HepG2 (cell line): ENCODE results near the gene BCAS4. TPM values are rescaled to one million over a fixed set of nuclear protein-coding genes. Genes with fewer than 3 reads are reported as not detected.

ENCODE experiments used
- CBX2 ChIP-seq, 2 experiments: fragments of 200-600 bp in 1 of 2; sonication (generic); formaldehyde crosslinking in 1 of 2; IDR thresholded peaks; 2 replicates each; pipeline versions ENCODE4 v1.7.0 to v1.8.1; 2018 to 2022; ENCODE audit warnings: low read depth in 2 of 2, low read length in 1 of 2, mild to moderate bottlenecking in 1 of 2, missing genetic modification reagents in 1 of 2
- KDM5A ChIP-seq: fragments of 200-600 bp; sonication (generic); IDR thresholded peaks from 2 replicates; pipeline ENCODE4 v1.7.0; 2018; ENCODE audit warnings: antibody characterized with exemption, mild to moderate bottlenecking, low read length, borderline replicate concordance
- MBNL3 ChIP-seq: fragments of 250-450 bp; sonication (Bioruptor Pico); conservative IDR thresholded peaks from 2 replicates; pipeline ENCODE4 v1.8.0; 2022; ENCODE audit warnings: mild to moderate bottlenecking, inconsistent platforms
- MED13 ChIP-seq: sonication (generic); formaldehyde crosslinking; IDR thresholded peaks from 2 replicates; pipeline ENCODE4 v1.5.0; 2020; ENCODE audit warnings: missing genetic modification reagents
- MTA3 ChIP-seq: sonication (generic); formaldehyde crosslinking; IDR thresholded peaks from 2 replicates; pipeline ENCODE4 v1.4.0; 2020; ENCODE audit warnings: missing genetic modification reagents
- NFATC3 ChIP-seq: sonication (generic); formaldehyde crosslinking; IDR thresholded peaks from 2 replicates; pipeline ENCODE4 v1.5.1; 2020; ENCODE audit warnings: mild to moderate bottlenecking, missing genetic modification reagents
- NFYC ChIP-seq: IDR thresholded peaks from 2 replicates; pipeline ENCODE4 v1.6.1; 2016; ENCODE audit warnings: missing genetic modification reagents, missing compliant biosample characterization
- NKX3-1 ChIP-seq: sonication (generic); formaldehyde crosslinking; IDR thresholded peaks from 2 replicates; pipeline ENCODE4 v1.5.0; 2020; ENCODE audit warnings: missing genetic modification reagents
- POLR2G ChIP-seq: fragments of 200-400 bp; formaldehyde crosslinking; IDR thresholded peaks from 2 replicates; pipeline ENCODE4 v1.6.1; 2018; ENCODE audit warnings: mild to moderate bottlenecking, low read depth, low read length, moderate library complexity
- PRMT3 ChIP-seq: sonication (generic); formaldehyde crosslinking; IDR thresholded peaks from 2 replicates; pipeline ENCODE4 v1.8.1; 2022; ENCODE audit warnings: low read depth, mild to moderate bottlenecking, moderate library complexity, missing genetic modification reagents, borderline replicate concordance
- SMAD1 ChIP-seq: sonication (generic); formaldehyde crosslinking; IDR thresholded peaks from 2 replicates; pipeline ENCODE4 v1.4.0; 2020; ENCODE audit warnings: missing genetic modification reagents, low read depth, mild to moderate bottlenecking, borderline replicate concordance
- WIZ ChIP-seq: sonication (generic); formaldehyde crosslinking; IDR thresholded peaks from 2 replicates; pipeline ENCODE4 v1.5.1; 2020; ENCODE audit warnings: mild to moderate bottlenecking, missing genetic modification reagents
- XRCC5 ChIP-seq: fragments of 200-400 bp; formaldehyde crosslinking; optimal IDR thresholded peaks from 2 replicates; pipeline ENCODE3; 2017; ENCODE audit warnings: mild to moderate bottlenecking, low read length
- ZKSCAN1 ChIP-seq: fragments of 150-350 bp; IDR thresholded peaks from 2 replicates; pipeline ENCODE4 v1.6.1; 2014; ENCODE audit warnings: low read length
- ZNF251 ChIP-seq: sonication (generic); formaldehyde crosslinking; IDR thresholded peaks from 2 replicates; pipeline ENCODE4 v1.9.0; 2021; ENCODE audit warnings: mild to moderate bottlenecking, missing genetic modification reagents
- ZNF550 ChIP-seq: sonication (generic); formaldehyde crosslinking; IDR thresholded peaks from 2 replicates; pipeline ENCODE4 v1.4.0; 2020; ENCODE audit warnings: mild to moderate bottlenecking, missing genetic modification reagents, borderline replicate concordance
- ZNF577 ChIP-seq: sonication (generic); formaldehyde crosslinking; IDR thresholded peaks from 2 replicates; pipeline ENCODE4 v1.4.0; 2020; ENCODE audit warnings: mild to moderate bottlenecking, low read depth, missing genetic modification reagents, borderline replicate concordance
- ZNF724P ChIP-seq: sonication (generic); formaldehyde crosslinking; IDR thresholded peaks from 2 replicates; pipeline ENCODE4 v1.8.0; 2022; ENCODE audit warnings: missing genetic modification reagents, borderline replicate concordance
- ZNF775 ChIP-seq: sonication (generic); formaldehyde crosslinking; IDR thresholded peaks from 2 replicates; pipeline ENCODE4 v1.4.0; 2020; ENCODE audit warnings: missing genetic modification reagents, mild to moderate bottlenecking, moderate library complexity, borderline replicate concordance
- ZNF782 ChIP-seq: sonication (generic); formaldehyde crosslinking; IDR thresholded peaks from 2 replicates; pipeline ENCODE4 v1.4.0; 2020; ENCODE audit warnings: missing genetic modification reagents, mild to moderate bottlenecking, borderline replicate concordance
- ZNF841 ChIP-seq: sonication (generic); formaldehyde crosslinking; IDR thresholded peaks from 2 replicates; pipeline ENCODE4 v1.8.1; 2023; ENCODE audit warnings: missing genetic modification reagents, borderline replicate concordance
- polyA plus RNA-seq, 8 experiments: library from polyadenylated mRNA; depleted of rRNA in 3 of 8; stranded (reverse) in 7 of 8; unstranded in 1 of 8; fragments of >200 nt; fragmentation: Illumina TruSeq in 4 of 8; extraction: Trizol in 4 of 8; gene quantifications; 2 replicates each; pipeline versions ENCODE4 v1.2.1 to v1.2.3, GENCODE V29; 2011 to 2016; ENCODE audit warnings: low read depth in 4 of 8, missing spikeins in 1 of 8, mixed read lengths in 1 of 8; ENCODE audit not compliant: insufficient read depth in 1 of 8
- total RNA-seq, 5 experiments: library from RNA; depleted of rRNA; stranded (reverse); fragments of >200 nt; fragmentation: Illumina TruSeq; extraction: Trizol; gene quantifications; 2 replicates each; pipeline ENCODE4 v1.2.3, GENCODE V29; 2016; ENCODE audit warnings: low read depth in 1 of 5
- TF ChIP-seq, protein P1 (sequence below): sonication (generic); formaldehyde crosslinking; IDR thresholded peaks from 2 replicates; pipeline ENCODE4 v1.8.0; 2023; ENCODE audit warnings: mild to moderate bottlenecking, missing genetic modification reagents
- TF ChIP-seq, protein P2 (sequence below): sonication (generic); formaldehyde crosslinking; IDR thresholded peaks from 2 replicates; pipeline ENCODE4 v1.9.0; 2021; ENCODE audit warnings: missing genetic modification reagents, borderline replicate concordance
- TF ChIP-seq, protein P3 (sequence below): sonication (generic); formaldehyde crosslinking; IDR thresholded peaks from 2 replicates; pipeline ENCODE4 v1.5.1; 2020; ENCODE audit warnings: missing genetic modification reagents, mild to moderate bottlenecking, borderline replicate concordance
- TF ChIP-seq, protein P4 (sequence below): sonication (generic); formaldehyde crosslinking; IDR thresholded peaks from 2 replicates; pipeline ENCODE4 v1.4.0; 2020; ENCODE audit warnings: missing genetic modification reagents, borderline replicate concordance

Gene BCAS4
- total and polyA plus RNA-seq, 2 of the 13 experiments (the other 11 are each of a cell fraction or from before 2014, with no cell fraction given): 7.2 to 8.0 TPM

- TF ChIP-seq ZNF841 (CRISPR knock-in tag) (no peak), KDM5A (no peak), CBX2 (IDR thresholded peaks at IDR 0.05; ENCODE audit: low read depth, low read length) (no peak), CBX2 (CRISPR knock-in tag; IDR thresholded peaks at IDR 0.05; ENCODE audit: low read depth) (no peak), ZNF724P (CRISPR knock-in tag) (no peak), NFATC3 (no peak), WIZ (CRISPR knock-in tag) (no peak), ZKSCAN1 (no peak), MED13 (peak; percentile 42; the same call in 1 of the 2 replicates), MTA3 (CRISPR knock-in tag) (no peak), ZNF251 (CRISPR knock-in tag) (no peak), POLR2G (no peak), SMAD1 (CRISPR knock-in tag) (no peak), ZNF775 (CRISPR knock-in tag) (no peak), ZNF782 (0 out of 2 replicates have a peak, but pooled peaks have one; percentile 40), ZNF550 (CRISPR knock-in tag) (no peak), ZNF577 (no peak), NFYC (CRISPR knock-in tag) (no peak), XRCC5 (no peak), MBNL3 (CRISPR knock-in tag) (no peak), PRMT3 (no peak), NKX3-1 (CRISPR knock-in tag) (0 out of 2 replicates have a peak, but pooled peaks have one; percentile 2)
- TF ChIP-seq, protein P1, sequence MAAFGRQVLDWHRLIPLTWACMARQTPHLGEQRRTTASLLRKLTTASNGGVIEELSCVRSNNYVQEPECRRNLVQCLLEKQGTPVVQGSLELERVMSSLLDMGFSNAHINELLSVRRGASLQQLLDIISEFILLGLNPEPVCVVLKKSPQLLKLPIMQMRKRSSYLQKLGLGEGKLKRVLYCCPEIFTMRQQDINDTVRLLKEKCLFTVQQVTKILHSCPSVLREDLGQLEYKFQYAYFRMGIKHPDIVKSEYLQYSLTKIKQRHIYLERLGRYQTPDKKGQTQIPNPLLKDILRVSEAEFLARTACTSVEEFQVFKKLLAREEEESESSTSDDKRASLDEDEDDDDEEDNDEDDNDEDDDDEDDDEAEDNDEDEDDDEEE (CRISPR knock-in tag): no peak
- TF ChIP-seq, protein P2, sequence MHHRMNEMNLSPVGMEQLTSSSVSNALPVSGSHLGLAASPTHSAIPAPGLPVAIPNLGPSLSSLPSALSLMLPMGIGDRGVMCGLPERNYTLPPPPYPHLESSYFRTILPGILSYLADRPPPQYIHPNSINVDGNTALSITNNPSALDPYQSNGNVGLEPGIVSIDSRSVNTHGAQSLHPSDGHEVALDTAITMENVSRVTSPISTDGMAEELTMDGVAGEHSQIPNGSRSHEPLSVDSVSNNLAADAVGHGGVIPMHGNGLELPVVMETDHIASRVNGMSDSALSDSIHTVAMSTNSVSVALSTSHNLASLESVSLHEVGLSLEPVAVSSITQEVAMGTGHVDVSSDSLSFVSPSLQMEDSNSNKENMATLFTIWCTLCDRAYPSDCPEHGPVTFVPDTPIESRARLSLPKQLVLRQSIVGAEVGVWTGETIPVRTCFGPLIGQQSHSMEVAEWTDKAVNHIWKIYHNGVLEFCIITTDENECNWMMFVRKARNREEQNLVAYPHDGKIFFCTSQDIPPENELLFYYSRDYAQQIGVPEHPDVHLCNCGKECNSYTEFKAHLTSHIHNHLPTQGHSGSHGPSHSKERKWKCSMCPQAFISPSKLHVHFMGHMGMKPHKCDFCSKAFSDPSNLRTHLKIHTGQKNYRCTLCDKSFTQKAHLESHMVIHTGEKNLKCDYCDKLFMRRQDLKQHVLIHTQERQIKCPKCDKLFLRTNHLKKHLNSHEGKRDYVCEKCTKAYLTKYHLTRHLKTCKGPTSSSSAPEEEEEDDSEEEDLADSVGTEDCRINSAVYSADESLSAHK (CRISPR knock-in tag): no peak
- TF ChIP-seq, protein P3, sequence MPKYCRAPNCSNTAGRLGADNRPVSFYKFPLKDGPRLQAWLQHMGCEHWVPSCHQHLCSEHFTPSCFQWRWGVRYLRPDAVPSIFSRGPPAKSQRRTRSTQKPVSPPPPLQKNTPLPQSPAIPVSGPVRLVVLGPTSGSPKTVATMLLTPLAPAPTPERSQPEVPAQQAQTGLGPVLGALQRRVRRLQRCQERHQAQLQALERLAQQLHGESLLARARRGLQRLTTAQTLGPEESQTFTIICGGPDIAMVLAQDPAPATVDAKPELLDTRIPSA (CRISPR knock-in tag): no peak
- TF ChIP-seq, protein P4, sequence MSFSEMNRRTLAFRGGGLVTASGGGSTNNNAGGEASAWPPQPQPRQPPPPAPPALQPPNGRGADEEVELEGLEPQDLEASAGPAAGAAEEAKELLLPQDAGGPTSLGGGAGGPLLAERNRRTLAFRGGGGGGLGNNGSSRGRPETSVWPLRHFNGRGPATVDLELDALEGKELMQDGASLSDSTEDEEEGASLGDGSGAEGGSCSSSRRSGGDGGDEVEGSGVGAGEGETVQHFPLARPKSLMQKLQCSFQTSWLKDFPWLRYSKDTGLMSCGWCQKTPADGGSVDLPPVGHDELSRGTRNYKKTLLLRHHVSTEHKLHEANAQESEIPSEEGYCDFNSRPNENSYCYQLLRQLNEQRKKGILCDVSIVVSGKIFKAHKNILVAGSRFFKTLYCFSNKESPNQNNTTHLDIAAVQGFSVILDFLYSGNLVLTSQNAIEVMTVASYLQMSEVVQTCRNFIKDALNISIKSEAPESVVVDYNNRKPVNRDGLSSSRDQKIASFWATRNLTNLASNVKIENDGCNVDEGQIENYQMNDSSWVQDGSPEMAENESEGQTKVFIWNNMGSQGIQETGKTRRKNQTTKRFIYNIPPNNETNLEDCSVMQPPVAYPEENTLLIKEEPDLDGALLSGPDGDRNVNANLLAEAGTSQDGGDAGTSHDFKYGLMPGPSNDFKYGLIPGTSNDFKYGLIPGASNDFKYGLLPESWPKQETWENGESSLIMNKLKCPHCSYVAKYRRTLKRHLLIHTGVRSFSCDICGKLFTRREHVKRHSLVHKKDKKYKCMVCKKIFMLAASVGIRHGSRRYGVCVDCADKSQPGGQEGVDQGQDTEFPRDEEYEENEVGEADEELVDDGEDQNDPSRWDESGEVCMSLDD (CRISPR knock-in tag): no peak
Measured at GRCh38 chr20:50817776-50818172, 22.9 kb downstream of the BCAS4 start (continued).
